Suppressor macrophage treated with lipopolysaccharide for 4 hours (primary cell): ENCODE measurements around the gene HK2.
"Not testable (repeated sequence)": the region's sequence is repeated elsewhere in the genome, so short reads cannot be mapped to it uniquely, and the experiment has no call there.

Experiments
- DNase-seq: peaks from one replicate; pipeline ENCODE4 v3.0.0-alpha.2; 2020

Gene HK2

GRCh38 chr2:74833418-74834233 lies at the start of gene HK2:
TSS of gene HK2 (plus strand) at chr2:74834127. CDS start at chr2:74834581, 454 bp downstream.
- DNase-seq = peak; percentile 98

DNA sequence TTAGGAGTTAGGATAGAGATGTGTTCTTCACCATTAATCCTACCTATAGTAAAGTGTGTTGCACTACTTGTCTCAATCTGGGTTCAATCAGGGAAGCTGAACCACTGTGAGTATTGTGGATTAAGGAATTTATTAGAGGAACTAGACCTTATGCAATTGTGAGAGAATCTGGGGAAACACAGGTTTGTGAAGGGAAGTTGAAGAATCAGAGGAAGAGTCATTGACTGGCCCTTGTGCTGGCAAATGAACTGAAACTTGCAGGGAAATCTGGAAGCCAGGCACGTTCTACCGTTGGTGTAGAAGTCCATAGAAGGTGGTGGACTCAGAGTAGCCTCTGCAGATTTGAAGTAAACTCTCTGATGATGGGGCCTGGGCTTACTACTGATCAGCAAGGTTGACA lies 44.7 kb upstream of the HK2 start:
- peak; percentile 87 for DNase-seq

DNA sequence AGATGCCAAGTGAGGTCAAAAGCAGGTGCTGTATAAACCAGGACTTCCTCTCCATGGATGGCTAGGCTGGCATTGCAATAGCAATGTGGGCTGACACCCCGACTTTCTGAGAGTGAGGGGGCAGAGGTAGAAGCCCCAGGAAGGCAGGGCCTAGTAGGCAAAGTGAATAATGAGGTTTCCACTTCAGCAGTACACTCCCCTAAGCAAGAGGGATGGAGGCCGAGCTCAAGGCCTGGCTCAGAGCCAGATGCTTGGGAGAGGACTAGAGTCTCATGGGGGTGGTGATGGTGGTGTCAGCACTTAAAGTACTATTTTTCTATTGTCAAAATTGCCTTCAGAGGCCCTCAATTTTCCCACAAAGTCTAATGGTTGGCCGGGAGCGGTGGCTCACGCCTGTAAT lies 41.6 kb upstream of the HK2 start:
- DNase-seq = no peak

DNA sequence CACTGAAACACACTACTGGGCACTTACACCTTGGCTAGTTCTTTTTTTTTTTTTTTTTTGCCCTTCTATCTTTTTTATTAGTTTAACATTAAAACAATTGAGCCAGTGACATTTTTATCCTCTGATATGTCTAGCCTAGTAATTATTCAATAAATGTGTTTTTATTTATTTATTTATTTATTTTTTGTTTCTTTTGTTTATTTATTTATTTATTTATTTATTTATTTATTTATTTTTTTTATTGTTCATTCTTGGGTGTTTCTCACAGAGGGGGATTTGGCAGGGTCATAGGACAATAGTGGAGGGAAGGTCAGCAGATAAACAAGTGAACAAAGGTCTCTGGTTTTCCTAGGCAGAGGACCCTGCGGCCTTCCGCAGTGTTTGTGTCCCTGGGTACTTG lies 39.0 kb upstream of the HK2 start:
- not testable (repeated sequence) for DNase-seq

GRCh38 chr2:74806355-74806839 lies 27.5 kb upstream of the HK2 start:
- no peak for DNase-seq

DNA sequence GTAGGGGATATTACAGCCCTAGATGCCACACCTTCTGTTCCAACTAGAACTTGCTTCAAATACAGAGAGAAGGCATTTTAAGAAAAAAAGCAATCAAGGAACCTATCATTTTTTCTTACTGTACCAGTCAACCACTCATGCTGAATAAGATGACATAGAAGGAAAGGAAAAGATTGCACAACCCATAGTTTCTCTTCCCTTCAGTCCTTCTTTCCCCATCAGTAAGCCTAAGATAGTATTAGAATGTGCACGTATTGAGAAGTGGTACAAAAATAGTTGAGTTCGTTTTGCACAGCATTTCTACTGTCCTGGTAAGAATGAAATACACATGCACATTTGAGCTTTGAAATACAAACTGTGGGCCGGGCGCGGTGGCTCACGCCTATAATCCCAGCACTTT lies 27.0 kb upstream of the HK2 start:
- peak; percentile 90 for DNase-seq

DNA sequence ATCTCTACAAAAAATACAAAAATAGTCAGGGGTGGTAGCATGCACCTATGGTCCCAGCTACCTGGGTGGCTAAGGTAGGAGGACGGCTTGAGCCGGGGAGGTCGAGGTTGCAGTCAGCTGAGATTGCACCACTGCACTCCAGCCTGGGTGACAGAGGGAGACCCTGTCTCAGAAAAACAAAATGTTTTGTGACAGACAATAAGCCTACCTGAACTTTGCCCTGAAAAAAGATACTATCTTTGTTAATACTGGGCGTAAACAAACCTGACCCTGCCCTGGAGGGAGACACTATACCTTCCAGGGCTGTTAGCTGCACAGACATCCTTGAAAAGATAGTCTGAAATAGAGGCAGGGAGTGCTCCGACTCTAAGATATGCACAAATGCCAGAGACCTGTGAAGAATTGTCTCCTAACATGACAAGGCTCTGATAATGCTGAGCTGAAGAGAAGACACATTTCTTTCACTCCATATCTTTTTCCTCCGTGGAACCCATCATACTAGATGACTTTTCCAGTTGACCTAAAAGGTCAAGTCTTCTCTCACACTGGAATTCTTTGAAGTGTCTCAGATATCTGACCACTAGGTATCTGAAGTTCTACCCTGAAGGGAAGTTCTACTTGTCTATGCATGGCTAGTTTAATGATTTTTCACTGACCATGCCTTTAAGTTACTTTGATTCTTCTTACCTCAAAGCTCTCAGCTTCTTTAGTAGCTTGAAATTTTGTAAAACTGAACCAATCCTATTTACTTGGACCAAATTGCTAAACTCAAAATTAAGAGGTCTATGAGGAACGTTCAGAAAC lies 20.9 kb upstream of the HK2 start:
- DNase-seq = no peak

DNA sequence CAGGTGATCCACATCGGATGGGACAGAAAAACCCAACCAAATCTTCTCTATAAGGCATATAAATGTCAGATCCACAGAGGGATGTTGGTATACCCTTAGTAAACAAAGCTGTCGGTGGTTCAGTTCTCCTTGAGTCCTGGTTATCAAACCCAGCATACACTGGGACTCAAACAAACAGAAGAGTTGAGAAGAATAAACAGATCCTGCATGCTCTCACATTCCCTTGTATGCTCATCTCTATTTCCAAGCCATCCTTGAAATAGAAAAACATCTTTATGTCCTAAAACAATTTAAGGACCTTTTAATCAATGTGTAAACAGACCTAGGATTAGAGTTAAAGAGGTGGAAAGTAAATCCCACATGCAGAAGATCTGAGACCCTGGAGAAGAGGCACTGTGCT lies 19.8 kb upstream of the HK2 start:
- DNase-seq = no peak

GRCh38 chr2:74815941-74816340 lies 18.0 kb upstream of the HK2 start:
- DNase-seq = no peak

GRCh38 chr2:74816540-74817303 lies 17.2 kb upstream of the HK2 start:
- peak; percentile 59 for DNase-seq

- peak; percentile 57 for DNase-seq
Measured at GRCh38 chr2:74817304-74817675, 16.6 kb upstream of the HK2 start.

- DNase-seq = no peak
Measured at GRCh38 chr2:74819702-74820101, 14.2 kb upstream of the HK2 start.

- no peak for DNase-seq
Measured at GRCh38 chr2:74821177-74822126, 12.5 kb upstream of the HK2 start.

- no peak for DNase-seq
Measured at GRCh38 chr2:74822771-74823566, 11.0 kb upstream of the HK2 start.

- peak; percentile 64 for DNase-seq
Measured at GRCh38 chr2:74824679-74825078, 9.2 kb upstream of the HK2 start.

- DNase-seq = no peak
Measured at GRCh38 chr2:74828543-74828942, 5.4 kb upstream of the HK2 start.

GRCh38 chr2:74831693-74832530 lies 2.0 kb upstream of the HK2 start:
- DNase-seq = peak; percentile 94

- not testable (repeated sequence) for DNase-seq
Measured at GRCh38 chr2:74834234-74834791, 386 bp downstream of the HK2 start.

DNA sequence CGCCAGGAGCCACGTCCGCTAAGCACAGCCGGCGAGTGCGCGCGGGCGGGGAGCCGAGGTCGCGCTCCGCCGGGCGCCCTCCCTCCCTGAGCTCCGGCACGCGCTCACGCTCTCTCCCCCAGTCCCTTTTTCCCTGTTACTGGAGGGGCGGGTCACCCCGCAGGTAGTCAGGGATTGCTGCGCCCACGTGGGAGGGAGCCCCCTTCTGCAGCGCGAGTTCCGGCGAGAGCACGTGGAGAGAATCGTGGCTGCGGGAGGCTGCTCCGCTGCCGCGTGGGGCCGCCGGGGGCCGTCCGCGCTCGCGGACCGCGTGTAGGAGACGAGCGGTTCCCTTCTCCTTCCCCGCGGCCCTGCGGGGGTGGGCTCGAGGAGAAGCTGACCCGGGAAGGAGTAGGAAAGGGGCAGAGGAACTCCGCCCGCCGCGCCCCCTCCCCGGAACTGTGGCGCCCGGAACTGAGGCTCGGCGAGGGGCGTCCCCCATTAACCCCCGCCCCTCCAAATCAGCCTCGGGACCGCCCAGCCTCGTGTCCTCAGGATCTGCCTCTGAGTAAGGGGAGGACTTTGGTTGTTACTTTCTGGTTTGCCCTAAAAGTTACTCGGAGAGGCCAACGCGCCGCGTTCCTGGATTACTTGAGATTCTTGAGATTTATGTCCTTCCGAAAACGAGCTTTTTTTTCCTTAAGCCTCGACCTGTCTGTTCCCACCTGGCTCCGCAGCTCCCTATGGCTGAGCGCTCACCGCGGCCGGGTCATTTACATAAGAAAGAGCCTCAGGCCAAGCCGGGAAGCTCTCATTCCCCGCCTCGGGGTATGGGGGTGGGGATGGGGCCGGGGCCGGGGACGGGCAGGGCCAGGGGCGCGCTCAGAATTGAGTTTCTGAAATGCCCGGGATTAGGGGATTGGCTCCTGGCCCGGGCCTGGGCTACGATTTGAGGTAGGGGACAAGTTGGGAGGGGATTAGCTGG lies 1.1 kb downstream of the HK2 start:
- peak; percentile 86 for DNase-seq
